ENCODE measurements around the gene SGTA.

The SGTA gene

DNA sequence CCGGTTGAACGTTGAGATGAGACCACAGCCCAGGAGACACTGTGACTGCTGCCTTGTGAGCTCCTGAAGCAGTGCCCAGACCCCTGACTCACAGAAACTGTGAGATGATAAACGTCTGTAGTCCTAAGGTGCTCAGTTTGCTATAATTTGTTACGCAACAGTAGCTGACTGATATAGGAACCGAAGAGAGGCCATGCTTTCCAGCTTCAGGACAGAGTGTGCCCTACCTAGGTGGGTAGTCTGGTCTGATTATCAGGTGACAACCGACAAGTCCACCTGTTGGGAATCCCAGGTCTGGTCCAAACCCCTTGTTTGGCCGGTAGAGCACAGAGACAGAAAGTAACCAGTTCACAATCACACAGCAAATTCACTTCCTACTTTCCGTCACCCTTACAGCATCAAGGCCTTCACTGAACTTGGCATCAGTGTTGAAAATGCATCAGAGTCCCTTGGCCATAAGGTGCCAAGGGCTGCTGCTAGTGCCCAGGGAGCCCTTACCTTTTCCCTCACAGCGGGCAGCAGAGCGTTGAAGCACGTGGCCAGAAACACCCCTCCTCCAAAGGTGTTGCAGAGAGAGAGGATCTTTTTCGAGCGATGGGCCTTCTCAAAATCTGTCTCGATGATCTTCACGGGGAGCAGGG is 46.4 kb downstream of the SGTA start:
- Histone ChIP-seq H3K27ac (replicated peaks) (no peak overlapping the region), H3K4me3 (replicated peaks; ENCODE audit: insufficient read depth, low read length) (no peak overlapping the region), H3K27me3 (ENCODE audit: insufficient read depth, poor library complexity, severe bottlenecking) (no peaks in the 10 kb centered on the region)
- TF ChIP-seq, protein P1, sequence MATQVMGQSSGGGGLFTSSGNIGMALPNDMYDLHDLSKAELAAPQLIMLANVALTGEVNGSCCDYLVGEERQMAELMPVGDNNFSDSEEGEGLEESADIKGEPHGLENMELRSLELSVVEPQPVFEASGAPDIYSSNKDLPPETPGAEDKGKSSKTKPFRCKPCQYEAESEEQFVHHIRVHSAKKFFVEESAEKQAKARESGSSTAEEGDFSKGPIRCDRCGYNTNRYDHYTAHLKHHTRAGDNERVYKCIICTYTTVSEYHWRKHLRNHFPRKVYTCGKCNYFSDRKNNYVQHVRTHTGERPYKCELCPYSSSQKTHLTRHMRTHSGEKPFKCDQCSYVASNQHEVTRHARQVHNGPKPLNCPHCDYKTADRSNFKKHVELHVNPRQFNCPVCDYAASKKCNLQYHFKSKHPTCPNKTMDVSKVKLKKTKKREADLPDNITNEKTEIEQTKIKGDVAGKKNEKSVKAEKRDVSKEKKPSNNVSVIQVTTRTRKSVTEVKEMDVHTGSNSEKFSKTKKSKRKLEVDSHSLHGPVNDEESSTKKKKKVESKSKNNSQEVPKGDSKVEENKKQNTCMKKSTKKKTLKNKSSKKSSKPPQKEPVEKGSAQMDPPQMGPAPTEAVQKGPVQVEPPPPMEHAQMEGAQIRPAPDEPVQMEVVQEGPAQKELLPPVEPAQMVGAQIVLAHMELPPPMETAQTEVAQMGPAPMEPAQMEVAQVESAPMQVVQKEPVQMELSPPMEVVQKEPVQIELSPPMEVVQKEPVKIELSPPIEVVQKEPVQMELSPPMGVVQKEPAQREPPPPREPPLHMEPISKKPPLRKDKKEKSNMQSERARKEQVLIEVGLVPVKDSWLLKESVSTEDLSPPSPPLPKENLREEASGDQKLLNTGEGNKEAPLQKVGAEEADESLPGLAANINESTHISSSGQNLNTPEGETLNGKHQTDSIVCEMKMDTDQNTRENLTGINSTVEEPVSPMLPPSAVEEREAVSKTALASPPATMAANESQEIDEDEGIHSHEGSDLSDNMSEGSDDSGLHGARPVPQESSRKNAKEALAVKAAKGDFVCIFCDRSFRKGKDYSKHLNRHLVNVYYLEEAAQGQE (IDR thresholded peaks at IDR 0.05; ENCODE audit: insufficient replicate concordance, low read depth) = no peak
- TF ChIP-seq POLR2AphosphoS5 (IDR thresholded peaks at IDR 0.05; ENCODE audit: low read depth) (peak; percentile 6; the same call in 1 of the 2 replicates), GABPA (IDR thresholded peaks at IDR 0.05; ENCODE audit: low read depth) (no peak), SPI1 (IDR thresholded peaks at IDR 0.05; ENCODE audit: borderline replicate concordance, low read depth) (no peak)
- TF ChIP-seq, protein P2, sequence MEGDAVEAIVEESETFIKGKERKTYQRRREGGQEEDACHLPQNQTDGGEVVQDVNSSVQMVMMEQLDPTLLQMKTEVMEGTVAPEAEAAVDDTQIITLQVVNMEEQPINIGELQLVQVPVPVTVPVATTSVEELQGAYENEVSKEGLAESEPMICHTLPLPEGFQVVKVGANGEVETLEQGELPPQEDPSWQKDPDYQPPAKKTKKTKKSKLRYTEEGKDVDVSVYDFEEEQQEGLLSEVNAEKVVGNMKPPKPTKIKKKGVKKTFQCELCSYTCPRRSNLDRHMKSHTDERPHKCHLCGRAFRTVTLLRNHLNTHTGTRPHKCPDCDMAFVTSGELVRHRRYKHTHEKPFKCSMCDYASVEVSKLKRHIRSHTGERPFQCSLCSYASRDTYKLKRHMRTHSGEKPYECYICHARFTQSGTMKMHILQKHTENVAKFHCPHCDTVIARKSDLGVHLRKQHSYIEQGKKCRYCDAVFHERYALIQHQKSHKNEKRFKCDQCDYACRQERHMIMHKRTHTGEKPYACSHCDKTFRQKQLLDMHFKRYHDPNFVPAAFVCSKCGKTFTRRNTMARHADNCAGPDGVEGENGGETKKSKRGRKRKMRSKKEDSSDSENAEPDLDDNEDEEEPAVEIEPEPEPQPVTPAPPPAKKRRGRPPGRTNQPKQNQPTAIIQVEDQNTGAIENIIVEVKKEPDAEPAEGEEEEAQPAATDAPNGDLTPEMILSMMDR (IDR thresholded peaks at IDR 0.05; ENCODE audit: insufficient read depth, low read length) = no peak
- DNase-seq (ENCODE audit: low read depth in 1 of 2, low spot score in 1 of 2) = no peak

DNA sequence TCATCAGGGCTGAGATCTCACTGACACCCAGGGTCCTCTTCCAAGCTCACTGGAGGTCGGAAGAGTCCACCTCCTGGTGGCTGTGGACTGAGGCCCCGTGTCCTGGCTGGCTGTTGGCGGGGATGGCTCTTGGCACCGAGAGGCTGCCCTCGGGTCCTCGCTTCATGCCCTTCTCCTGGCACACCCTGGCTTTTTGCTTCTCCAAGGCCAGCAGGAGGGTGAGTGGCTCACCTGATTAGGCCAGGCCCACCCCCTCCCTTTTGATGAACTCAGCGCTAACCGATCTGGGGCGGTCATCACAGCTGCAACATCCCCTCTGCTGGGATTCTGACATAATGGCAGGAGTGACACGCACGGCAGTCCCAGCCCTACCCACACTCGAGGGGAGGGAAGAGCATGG is 47.7 kb downstream of the SGTA start:
- TF ChIP-seq, protein P1 (IDR thresholded peaks at IDR 0.05; ENCODE audit: insufficient replicate concordance, low read depth) = no peak
- H3K4me3 ChIP-seq (replicated peaks; ENCODE audit: insufficient read depth, low read length) = no peak overlapping the region
- no peak for DNase-seq (ENCODE audit: low read depth in 1 of 2, low spot score in 1 of 2)
- H3K27ac ChIP-seq (replicated peaks) = no peak overlapping the region
- H3K27me3 ChIP-seq (ENCODE audit: insufficient read depth, poor library complexity, severe bottlenecking) = no peaks in the 10 kb centered on the region

DNA sequence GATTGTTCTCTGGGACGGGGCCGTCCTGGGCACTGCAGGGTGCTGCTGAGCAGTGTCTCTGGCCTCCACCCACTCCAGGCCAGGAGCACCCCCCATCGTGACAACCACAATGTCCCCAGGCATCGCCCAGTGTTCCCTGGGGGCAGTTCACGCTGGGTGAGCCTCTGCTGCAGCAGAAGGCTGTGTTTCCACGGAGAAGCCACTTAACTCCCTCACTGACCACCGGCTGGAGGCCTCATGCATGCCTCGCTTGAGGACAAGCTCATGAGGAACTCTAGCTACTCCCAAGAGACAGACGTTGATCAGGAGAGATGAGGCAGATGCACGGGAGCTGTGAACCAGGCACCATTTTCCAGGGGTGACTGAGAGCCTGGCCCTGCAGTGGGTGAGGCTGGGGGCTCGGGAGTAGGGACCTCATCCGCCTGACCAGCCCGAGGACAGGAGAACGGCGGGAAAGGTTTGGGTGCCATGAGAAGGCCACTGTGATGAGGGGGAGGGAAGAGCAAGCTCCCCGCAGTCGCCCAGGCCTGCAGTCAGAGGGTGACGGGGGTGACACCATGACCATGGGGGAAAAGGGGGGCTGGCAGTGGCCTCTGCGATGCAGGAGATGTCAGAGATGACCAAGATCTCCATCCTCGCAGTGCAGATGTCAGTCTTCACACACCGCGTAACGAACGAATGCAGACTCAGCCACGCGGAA is 48.3 kb downstream of the SGTA start:
- no peaks in the 10 kb centered on the region for H3K27me3 ChIP-seq (ENCODE audit: insufficient read depth, poor library complexity, severe bottlenecking)

More for the DNA sequence above, 48.3 kb downstream of the SGTA start:
- Histone ChIP-seq H3K27ac (replicated peaks) (no peak overlapping the region), H3K4me3 (replicated peaks; ENCODE audit: insufficient read depth, low read length) (no peak overlapping the region)
- DNase-seq (ENCODE audit: low read depth in 1 of 2, low spot score in 1 of 2) = no peak
- TF ChIP-seq, protein P2 (IDR thresholded peaks at IDR 0.05; ENCODE audit: insufficient read depth, low read length) = no peak
- TF ChIP-seq GABPA (IDR thresholded peaks at IDR 0.05; ENCODE audit: low read depth) (no peak), POLR2AphosphoS5 (IDR thresholded peaks at IDR 0.05; ENCODE audit: low read depth) (no peak; the same call in 1 of the 2 replicates), SPI1 (IDR thresholded peaks at IDR 0.05; ENCODE audit: borderline replicate concordance, low read depth) (no peak)
- TF ChIP-seq, protein P1 (IDR thresholded peaks at IDR 0.05; ENCODE audit: insufficient replicate concordance, low read depth) = no peak
